Uterus (tissue), 4 donors: ENCODE data around the gene APOC4. TPM values are rescaled to one million over a fixed set of nuclear protein-coding genes. Genes with fewer than 3 reads are reported as not detected.
A peak's percentile ranks its signal among the peaks of the same experiment; 100 is the strongest.
"Not testable (repeated sequence)": the region's sequence is repeated elsewhere in the genome, so short reads cannot be mapped to it uniquely, and the experiment has no call there.

Source experiments
- DNase-seq, 2 donors: peaks; one replicate each; pipeline ENCODE4 v3.0.0-alpha.2; 2019 to 2020
- H3K27ac ChIP-seq, 2 donors: fragments of 200-600 bp; sonication (generic); 1 replicate in 1 of 2; 2 replicates in 1 of 2; pipeline ENCODE4 v1.5.1; 2016 to 2018
- H3K27me3 ChIP-seq, 2 donors: fragments of 200-600 bp; sonication (generic); one replicate each; pipeline ENCODE4 v1.5.1; 2018 to 2019; ENCODE audit warnings: control low read depth in 1 of 2
- H3K36me3 ChIP-seq, 2 donors: fragments of 200-600 bp; sonication (generic); one replicate each; pipeline ENCODE4 v1.5.1; 2019; ENCODE audit warnings: control low read depth in 1 of 2
- H3K4me1 ChIP-seq, 2 donors: fragments of 200-600 bp; sonication (generic); one replicate each; pipeline ENCODE4 v1.5.1; 2018 to 2019; ENCODE audit warnings: control low read depth in 1 of 2
- H3K4me3 ChIP-seq, 2 donors: fragments of 200-600 bp; sonication (generic); 1 replicate in 1 of 2; 2 replicates in 1 of 2; pipeline ENCODE4 v1.5.1; 2018 to 2019; ENCODE audit warnings: mild to moderate bottlenecking in 1 of 2
- H3K9me3 ChIP-seq, 2 donors: fragments of 200-600 bp; sonication (generic); one replicate each; pipeline ENCODE4 v1.5.1; 2019; ENCODE audit warnings: control low read depth in 1 of 2
- CTCF ChIP-seq, 4 experiments: fragments of 200-600 bp in 2 of 4; fragments of 450-650 bp in 2 of 4; sonication (generic) in 2 of 4; IDR thresholded peaks; one replicate each; pipeline ENCODE4 v1.5.1; 2016 to 2019; ENCODE audit warnings: antibody characterized with exemption in 4 of 4, mild to moderate bottlenecking in 2 of 4, moderate library complexity in 1 of 4
- POLR2A ChIP-seq, 2 donors: fragments of 450-650 bp; IDR thresholded peaks; one replicate each; pipeline ENCODE4 v1.6.1; 2016; ENCODE audit warnings: antibody characterized with exemption in 2 of 2, mild to moderate bottlenecking in 1 of 2, moderate library complexity in 1 of 2
- intact Hi-C: fragments of 100-400 bp; cut with DNase I; formaldehyde crosslinking; loops from one replicate; pipeline ENCODE4 v1.15.1; 2023; ENCODE audit warnings: low total_unique reads
- total RNA-seq, 4 donors: library from RNA; depleted of rRNA in 3 of 4; stranded (reverse); fragments of >200 nt in 3 of 4; gene quantifications; one replicate each; pipeline versions ENCODE4 v1.1.0 to v1.2.4, GENCODE V29; 2014 to 2023
- donor health status: DM: yes; HTN: yes; CAD: no.

APOC4 gene
- total RNA-seq, 4 donors from 2014 or later, result not detected

GRCh38 chr19:44925114-44925891 lies 16.7 kb upstream of the APOC4 start:
- peak; percentile 49 to 68 for DNase-seq
- no peaks in the 10 kb centered on the region for H3K36me3 ChIP-seq
- TF ChIP-seq CTCF (IDR thresholded peaks at IDR 0.05) (no peak), POLR2A (IDR thresholded peaks at IDR 0.05) (no peak)
- no peaks in the 10 kb centered on the region for H3K27me3 ChIP-seq
- H3K27ac ChIP-seq, result no peak overlapping the region
- no peaks in the 10 kb centered on the region for H3K4me1 ChIP-seq
- intact Hi-C loops, result no loop called here
- no peak overlapping the region for H3K4me3 ChIP-seq
- H3K9me3 ChIP-seq, result no peaks in the 10 kb centered on the region

GRCh38 chr19:44926245-44927077 lies 15.6 kb upstream of the APOC4 start:
- H3K27ac ChIP-seq, H3K4me3 ChIP-seq, H3K36me3 ChIP-seq, H3K4me1 ChIP-seq, H3K9me3 ChIP-seq, H3K27me3 ChIP-seq, intact Hi-C loops, DNase-seq: not testable (repeated sequence)

GRCh38 chr19:44927746-44928145 lies 14.3 kb upstream of the APOC4 start:
- no peak overlapping the region for H3K4me3 ChIP-seq
- intact Hi-C loops, result no loop called here
- TF ChIP-seq POLR2A (IDR thresholded peaks at IDR 0.05), result no peak
- no peak for TF ChIP-seq CTCF (IDR thresholded peaks at IDR 0.05)
- H3K27me3 ChIP-seq, result no peaks in the 10 kb centered on the region
- no peaks in the 10 kb centered on the region for H3K36me3 ChIP-seq
- no peak overlapping the region for H3K27ac ChIP-seq
- DNase-seq, result no peak
- H3K4me1 ChIP-seq, result no peaks in the 10 kb centered on the region
- no peaks in the 10 kb centered on the region for H3K9me3 ChIP-seq

- intact Hi-C loops, result no loop called here
- Histone ChIP-seq H3K27ac (no peak overlapping the region), H3K4me3 (no peak overlapping the region)
These were observed 11.9 kb upstream of the APOC4 start for GRCh38 chr19:44930088-44930487.

GRCh38 chr19:44931541-44931940 lies 10.5 kb upstream of the APOC4 start:
- Histone ChIP-seq H3K36me3 (no peaks in the 10 kb centered on the region), H3K9me3 (no peaks in the 10 kb centered on the region), H3K4me1 (no peaks in the 10 kb centered on the region), H3K27ac (no peak overlapping the region), H3K4me3 (no peak overlapping the region), H3K27me3 (no peaks in the 10 kb centered on the region)
- TF ChIP-seq CTCF (IDR thresholded peaks at IDR 0.05) (no peak), POLR2A (IDR thresholded peaks at IDR 0.05) (no peak)
- intact Hi-C loops, result no loop called here
- DNase-seq, result no peak

More at GRCh38 chr19:44930088-44930487, 11.9 kb upstream of the APOC4 start:
- Histone ChIP-seq H3K9me3 (no peaks in the 10 kb centered on the region), H3K4me1 (no peaks in the 10 kb centered on the region), H3K36me3 (no peaks in the 10 kb centered on the region), H3K27me3 (no peaks in the 10 kb centered on the region)
- DNase-seq, result no peak
- TF ChIP-seq POLR2A (IDR thresholded peaks at IDR 0.05) (no peak), CTCF (IDR thresholded peaks at IDR 0.05) (no peak)
